Keratinocyte (primary cell): Measurements from ENCODE around the gene HOXB13.

Source experiments
- CTCF ChIP-seq, 3 experiments: IDR thresholded peaks in 1 of 3; conservative IDR thresholded peaks in 1 of 3; optimal IDR thresholded peaks in 1 of 3; 2 replicates in 2 of 3; 3 replicates in 1 of 3; pipeline versions ENCODE3 to v1.5.1; 2011; ENCODE audit warnings: low read length in 3 of 3, mild to moderate bottlenecking in 3 of 3, moderate library complexity in 2 of 3, control low read depth in 1 of 3, inconsistent platforms in 1 of 3; ENCODE audit not compliant: insufficient read depth in 2 of 3; ENCODE audit errors: extremely low read depth in 1 of 3
- EZH2 ChIP-seq: IDR thresholded peaks from one replicate; pipeline ENCODE4 v1.6.1; 2012; ENCODE audit warnings: inconsistent platforms, mild to moderate bottlenecking, low read length, moderate library complexity

DNA sequence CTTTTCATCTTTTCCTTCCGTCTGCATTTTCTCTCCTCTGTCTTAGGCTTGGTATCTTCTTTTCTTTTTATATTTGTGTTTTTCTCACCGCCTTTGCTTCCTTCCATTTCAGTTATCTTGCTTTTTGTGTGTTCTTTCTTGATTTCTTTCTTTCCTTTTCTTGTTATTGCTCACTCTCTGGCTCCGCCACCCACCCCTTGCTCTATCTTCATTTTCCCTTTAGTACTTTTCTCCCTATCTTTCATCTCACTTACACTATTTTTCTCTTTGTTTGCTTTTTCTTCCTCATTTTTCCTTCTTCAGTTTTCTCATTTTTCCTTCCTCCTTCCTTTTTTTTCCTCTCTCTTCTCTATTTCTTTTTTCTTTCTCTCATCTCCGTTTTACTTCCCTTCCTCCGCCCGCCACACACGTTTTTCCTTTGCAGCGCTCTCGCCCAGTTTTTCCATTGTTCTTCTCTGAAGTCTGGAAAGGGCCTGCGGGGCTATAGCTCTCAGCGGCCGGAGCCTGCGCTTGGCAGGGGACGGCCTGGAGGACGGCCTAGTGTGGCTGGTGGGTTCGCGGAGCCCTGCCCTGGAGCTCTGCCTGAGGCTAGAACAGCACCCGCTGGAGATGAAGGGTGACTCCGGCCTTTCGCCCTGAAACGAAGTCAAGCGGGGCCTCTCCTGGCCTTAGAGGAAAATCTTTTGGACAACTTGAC, 5.2 kb upstream of the HOXB13 start:
- no peak for TF ChIP-seq EZH2
- no peak for TF ChIP-seq CTCF (optimal IDR thresholded peaks at IDR 0.05 in 1 of 3, IDR thresholded peaks at IDR 0.05 in 1 of 3, conservative IDR thresholded peaks at IDR 0.05 in 1 of 3; ENCODE audit: extremely low read depth in 1 of 3, insufficient read depth in 2 of 3, low read length in 3 of 3)
